AG10803 (cell line): ENCODE results near the gene MATN1.

Experiments
- DNase-seq: peaks from one replicate; pipeline ENCODE4 v3.0.0; 2010; ENCODE audit warnings: low read depth
- H3K4me3 ChIP-seq: 2 replicates; pipeline ENCODE4 v1.5.1; 2011; ENCODE audit warnings: mild to moderate bottlenecking, low read length, control low read depth
- TF ChIP-seq, protein P1 (sequence below): conservative IDR thresholded peaks from 2 replicates; pipeline ENCODE4 v1.5.1; 2011; ENCODE audit warnings: mild to moderate bottlenecking, low read length, control low read depth, inconsistent platforms

MATN1 gene

DNA sequence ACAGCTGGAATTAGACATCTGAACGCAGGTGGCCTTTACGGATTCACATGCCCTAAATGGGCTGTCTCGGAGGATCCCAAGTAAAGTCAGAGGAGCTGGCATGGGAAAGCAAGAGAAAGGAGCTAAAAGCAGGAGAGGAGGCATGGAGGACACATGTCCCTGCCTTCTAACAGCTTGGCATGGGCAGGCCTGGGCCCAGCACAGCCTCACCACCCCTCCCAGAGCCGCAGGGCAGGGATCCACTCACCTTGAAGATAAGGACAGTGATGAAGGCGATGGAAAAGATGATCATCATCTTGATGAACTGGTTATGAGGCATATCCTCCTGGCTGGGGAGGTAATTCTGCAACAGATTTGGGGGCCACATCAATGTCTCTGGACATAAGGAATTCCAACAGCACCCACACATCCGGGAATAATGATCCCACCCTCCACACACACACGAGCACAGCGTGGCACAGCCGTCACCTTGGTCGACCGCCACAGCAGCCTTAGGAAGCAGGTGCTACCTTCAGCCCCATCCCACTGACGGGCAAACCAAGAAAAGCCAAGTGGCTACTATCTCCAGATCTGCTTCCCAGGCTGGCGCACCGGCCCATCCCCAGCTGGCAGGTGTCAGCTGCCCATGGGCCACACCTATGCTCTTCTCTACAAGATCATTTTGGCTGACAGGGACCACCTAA lies 14.1 kb upstream of the MATN1 start:
- TF ChIP-seq, protein P1, sequence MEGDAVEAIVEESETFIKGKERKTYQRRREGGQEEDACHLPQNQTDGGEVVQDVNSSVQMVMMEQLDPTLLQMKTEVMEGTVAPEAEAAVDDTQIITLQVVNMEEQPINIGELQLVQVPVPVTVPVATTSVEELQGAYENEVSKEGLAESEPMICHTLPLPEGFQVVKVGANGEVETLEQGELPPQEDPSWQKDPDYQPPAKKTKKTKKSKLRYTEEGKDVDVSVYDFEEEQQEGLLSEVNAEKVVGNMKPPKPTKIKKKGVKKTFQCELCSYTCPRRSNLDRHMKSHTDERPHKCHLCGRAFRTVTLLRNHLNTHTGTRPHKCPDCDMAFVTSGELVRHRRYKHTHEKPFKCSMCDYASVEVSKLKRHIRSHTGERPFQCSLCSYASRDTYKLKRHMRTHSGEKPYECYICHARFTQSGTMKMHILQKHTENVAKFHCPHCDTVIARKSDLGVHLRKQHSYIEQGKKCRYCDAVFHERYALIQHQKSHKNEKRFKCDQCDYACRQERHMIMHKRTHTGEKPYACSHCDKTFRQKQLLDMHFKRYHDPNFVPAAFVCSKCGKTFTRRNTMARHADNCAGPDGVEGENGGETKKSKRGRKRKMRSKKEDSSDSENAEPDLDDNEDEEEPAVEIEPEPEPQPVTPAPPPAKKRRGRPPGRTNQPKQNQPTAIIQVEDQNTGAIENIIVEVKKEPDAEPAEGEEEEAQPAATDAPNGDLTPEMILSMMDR, result no peak
- no peak for DNase-seq
- no peak overlapping the region for H3K4me3 ChIP-seq

DNA sequence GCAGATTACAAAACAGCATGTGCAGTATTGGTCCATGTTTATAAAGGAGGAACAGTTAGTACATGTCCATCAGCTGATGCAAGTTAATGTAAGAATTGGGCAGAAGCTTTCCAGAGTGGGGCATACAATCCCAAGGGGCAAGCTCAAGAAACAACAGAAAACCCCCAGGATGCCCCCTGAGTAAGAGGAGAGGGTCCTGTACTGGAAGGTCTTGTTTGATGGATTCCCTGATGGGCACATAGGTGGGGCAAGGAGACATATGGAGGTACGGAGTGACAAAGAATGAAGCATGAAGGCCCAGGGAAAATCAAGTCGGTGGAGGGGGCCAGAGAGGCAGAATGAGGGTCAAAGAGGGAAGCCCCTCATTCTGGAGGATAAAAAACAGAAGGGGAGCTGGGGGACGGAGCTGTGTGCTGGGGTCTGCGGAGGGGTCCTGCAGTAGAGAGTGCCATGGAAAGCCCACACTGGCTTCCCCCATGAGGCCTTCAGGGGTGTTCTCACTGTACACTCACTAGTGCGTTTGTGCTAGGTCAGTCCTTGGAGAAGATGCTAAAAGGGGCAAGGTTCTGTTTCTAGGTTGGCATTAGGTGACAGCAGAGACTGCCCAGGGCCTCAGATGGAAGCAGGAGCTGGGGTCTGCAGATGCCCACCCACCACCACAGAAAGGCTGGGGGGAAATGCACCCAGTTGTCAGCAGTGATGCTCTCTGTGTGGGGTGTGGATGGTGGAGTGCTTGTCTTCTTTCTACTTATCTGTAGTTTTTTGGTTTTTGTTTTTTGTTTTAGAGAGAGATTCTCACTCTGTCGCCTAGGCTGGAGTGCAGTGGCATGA lies 12.5 kb upstream of the MATN1 start:
- DNase-seq, result peak; percentile 30
- H3K4me3 ChIP-seq, result no peak overlapping the region
- TF ChIP-seq, protein P1, result no peak

DNA sequence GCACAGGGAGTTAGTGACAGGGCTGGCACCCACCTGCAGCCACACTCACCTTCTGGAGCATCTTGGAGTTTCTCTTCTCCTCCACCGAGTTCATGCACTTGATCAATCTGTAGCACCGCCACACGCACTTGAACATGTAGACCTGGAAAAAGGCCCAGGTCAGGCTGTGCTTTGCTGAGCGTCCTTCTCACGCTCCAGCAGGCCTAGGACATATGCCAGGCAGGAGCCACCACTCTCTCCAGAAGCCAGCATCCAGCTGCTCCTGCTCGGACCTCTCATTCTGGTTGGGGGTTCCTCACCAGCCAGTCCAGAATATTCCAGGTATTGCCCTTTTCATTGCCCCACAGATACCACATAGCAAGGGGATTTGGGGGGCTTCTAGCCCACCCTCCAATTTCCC lies 11.7 kb upstream of the MATN1 start:
- TF ChIP-seq, protein P1, result no peak
- DNase-seq, result no peak
- no peak overlapping the region for H3K4me3 ChIP-seq

DNA sequence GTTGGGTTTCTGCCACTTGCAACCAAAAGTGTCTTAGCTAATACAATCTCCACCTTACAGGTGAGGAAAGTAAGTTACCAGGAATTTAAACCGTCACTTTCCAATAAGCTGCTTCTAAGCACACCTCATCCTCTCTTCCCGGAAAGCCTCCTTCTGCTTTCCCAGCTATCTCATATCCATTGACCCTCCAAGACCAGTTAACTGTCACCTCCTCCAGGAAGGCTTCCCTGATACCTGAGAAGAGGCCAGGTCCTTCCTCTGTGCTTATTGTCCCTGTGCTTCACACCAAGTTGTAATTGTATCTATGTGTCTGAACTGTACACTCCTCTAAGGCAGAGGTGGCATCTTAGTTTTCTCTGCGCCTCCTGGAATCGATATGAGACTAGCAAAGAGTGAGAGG lies 11.2 kb upstream of the MATN1 start:
- no peak for DNase-seq
- TF ChIP-seq, protein P1, result no peak
- H3K4me3 ChIP-seq, result no peak overlapping the region

DNA sequence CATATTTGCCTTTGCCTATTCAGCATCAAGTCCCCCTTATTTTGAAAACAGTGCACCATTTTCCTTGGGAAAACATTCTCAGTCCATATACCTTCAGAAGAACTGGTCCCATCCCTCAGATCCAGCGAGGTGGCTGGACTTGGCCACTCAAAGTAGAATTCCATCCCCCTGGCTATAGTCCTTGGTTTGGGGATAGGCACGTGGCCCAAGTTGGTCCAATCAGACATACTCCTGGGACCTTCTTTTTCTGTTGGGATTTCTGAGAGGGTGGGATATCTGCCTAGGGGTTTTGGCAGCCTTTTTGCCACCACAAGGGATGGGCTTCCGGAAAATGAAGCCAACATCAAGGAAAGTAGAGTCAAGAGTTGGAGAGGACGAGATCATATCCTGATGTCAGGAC lies 10.7 kb upstream of the MATN1 start:
- no peak for DNase-seq
- TF ChIP-seq, protein P1, result no peak
- no peak overlapping the region for H3K4me3 ChIP-seq

DNA sequence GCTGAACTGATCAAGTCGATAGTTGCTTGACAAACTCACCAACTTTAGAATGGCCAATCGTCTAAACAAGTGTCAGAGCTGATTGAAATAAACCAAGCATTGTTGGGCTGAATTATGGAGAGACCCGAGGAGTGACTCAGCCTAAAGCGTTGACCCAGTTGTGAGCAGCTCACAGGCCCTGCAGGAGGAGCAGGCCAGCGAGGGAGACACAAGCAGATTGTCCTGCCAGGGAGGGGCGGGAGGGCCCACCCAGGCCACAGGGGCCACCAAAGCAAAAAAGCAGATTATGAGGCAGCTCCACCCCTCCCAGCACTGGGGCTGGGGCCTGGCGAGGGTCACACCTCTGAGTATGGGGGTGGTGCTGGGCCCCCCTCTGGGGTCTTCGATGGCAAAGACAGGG lies 10.1 kb upstream of the MATN1 start:
- no peak overlapping the region for H3K4me3 ChIP-seq
- no peak for DNase-seq
- TF ChIP-seq, protein P1, result no peak
